HG03442 (cell line): ENCODE measurements around the gene GPR108.

Experiments
- ATAC-seq: cut with Tn5 transposase; IDR thresholded peaks from one replicate; pipeline ENCODE4 v1.9.1; 2021; ENCODE audit warnings: mild to moderate bottlenecking, moderate library complexity; ENCODE audit not compliant: unreplicated experiment

GPR108 gene

GRCh38 chr19:6737873-6738786 is 750 bp upstream of the GPR108 start:
- no peak for ATAC-seq

GRCh38 chr19:6736917-6737283 is 480 bp downstream of the GPR108 start:
- no peak for ATAC-seq

- ATAC-seq: no peak
Measured at GRCh38 chr19:6736169-6736916, 1.0 kb downstream of the GPR108 start.

GRCh38 chr19:6735181-6735911 is 2.0 kb downstream of the GPR108 start:
- no peak for ATAC-seq

- no peak for ATAC-seq
Measured at GRCh38 chr19:6734096-6734696, 3.2 kb downstream of the GPR108 start.

GRCh38 chr19:6733338-6734095 is 3.9 kb downstream of the GPR108 start:
- ATAC-seq: no peak

GRCh38 chr19:6732803-6733337 is 4.5 kb downstream of the GPR108 start:
- ATAC-seq: no peak

GRCh38 chr19:6731822-6732221 is 5.6 kb downstream of the GPR108 start:
- ATAC-seq: no peak

- no peak for ATAC-seq
Measured at GRCh38 chr19:6730941-6731670, 6.3 kb downstream of the GPR108 start.

GRCh38 chr19:6730153-6730804 is 7.1 kb downstream of the GPR108 start:
- ATAC-seq: no peak

GRCh38 chr19:6729573-6730152 is 7.7 kb downstream of the GPR108 start:
- no peak for ATAC-seq

GRCh38 chr19:6728346-6728745 is 9.0 kb downstream of the GPR108 start:
- ATAC-seq: no peak

GRCh38 chr19:6725513-6726231 is 11.7 kb downstream of the GPR108 start:
- ATAC-seq: no peak

- ATAC-seq: no peak
Measured at GRCh38 chr19:6724631-6725492, 12.5 kb downstream of the GPR108 start.

- ATAC-seq: no peak
Measured at GRCh38 chr19:6723738-6724137, 13.6 kb downstream of the GPR108 start.

- no peak for ATAC-seq
Measured at GRCh38 chr19:6723108-6723618, 14.2 kb downstream of the GPR108 start.

GRCh38 chr19:6721773-6722172 is 15.6 kb downstream of the GPR108 start:
- no peak for ATAC-seq
